Measurements from ENCODE around the gene PTPRK. TPM values are rescaled to one million over a fixed set of nuclear protein-coding genes. Genes with fewer than 3 reads are reported as not detected.

Gene PTPRK
- total RNA-seq, 1 experiment from 2014 or later: 94.4 TPM

DNA sequence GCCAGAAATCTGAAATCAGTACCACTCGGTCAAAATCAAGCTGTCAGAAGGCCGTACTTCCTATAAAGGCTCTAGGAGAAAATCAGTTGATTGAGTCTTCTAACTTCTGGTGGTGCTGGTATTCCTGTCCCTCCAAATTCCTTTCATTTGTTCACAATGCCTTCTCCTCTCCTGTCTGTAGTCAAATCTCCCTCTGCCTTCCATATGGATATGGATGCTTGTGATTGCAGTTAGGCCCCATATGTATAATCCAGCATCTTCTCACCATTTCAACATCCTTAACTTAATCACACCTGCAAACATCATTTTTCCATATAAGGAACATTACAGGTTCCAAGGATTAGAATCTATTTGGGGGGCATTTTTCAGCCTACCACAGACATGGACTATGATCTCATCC, 331.7 kb downstream of the PTPRK start:
- Mint-ChIP-seq H3K9me3 (ENCODE audit: unreplicated experiment) (no peaks in the 10 kb centered on the region), H3K4me3 (ENCODE audit: unreplicated experiment) (no peak overlapping the region), H3K27ac (ENCODE audit: unreplicated experiment) (peak overlapping the region; percentile 16), H3K36me3 (ENCODE audit: insufficient read depth, unreplicated experiment) (peaks cover 6% of the 10 kb centered on the region), H3K4me1 (ENCODE audit: low read depth, unreplicated experiment) (peaks cover 6% of the 10 kb centered on the region), H3K27me3 (ENCODE audit: insufficient read depth, unreplicated experiment) (no peaks in the 10 kb centered on the region)
- DNase-seq: no peak
- H3K4me3 ChIP-seq (ENCODE audit: low read depth, low read length): no peak overlapping the region
- no TSS peak for BruUV-seq (replicated peaks)
- no peaks in the 10 kb centered on the region for H3K9me3 ChIP-seq
- H3K4me1 ChIP-seq: no peaks in the 10 kb centered on the region
- TF ChIP-seq CTCF (IDR thresholded peaks at IDR 0.05; ENCODE audit: insufficient read depth in 1 of 2, low read depth in 1 of 2, low read length in 1 of 2, severe bottlenecking in 1 of 2, unreplicated experiment in 1 of 2): no peak
- CTCF ChIA-PET: no interaction called here
- intact Hi-C loops (cut with micrococcal nuclease; ENCODE audit: unreplicated experiment): no loop called here
- no peaks in the 10 kb centered on the region for H3K36me3 ChIP-seq (ENCODE audit: control insufficient read depth, insufficient read depth, low read length)
- H3K27me3 ChIP-seq (replicated peaks; ENCODE audit: control insufficient read depth, insufficient read depth, low read length): no peaks in the 10 kb centered on the region
- POLR2A ChIA-PET: no interaction called here

GRCh38 chr6:128186729-128187128, 333.7 kb downstream of the PTPRK start:
- no peak for DNase-seq
- CTCF ChIA-PET: no interaction called here
- intact Hi-C loops (cut with micrococcal nuclease; ENCODE audit: unreplicated experiment): no loop called here
- BruUV-seq (replicated peaks): no TSS peak
- peaks cover 6% of the 10 kb centered on the region for H3K4me1 Mint-ChIP-seq (ENCODE audit: low read depth, unreplicated experiment)
- H3K9me3 Mint-ChIP-seq (ENCODE audit: unreplicated experiment): no peaks in the 10 kb centered on the region
- H3K36me3 Mint-ChIP-seq (ENCODE audit: insufficient read depth, unreplicated experiment): peaks cover 6% of the 10 kb centered on the region
- no peak overlapping the region for H3K27ac Mint-ChIP-seq (ENCODE audit: unreplicated experiment)
- H3K4me3 Mint-ChIP-seq (ENCODE audit: unreplicated experiment): no peak overlapping the region
- Histone ChIP-seq H3K27me3 (replicated peaks; ENCODE audit: control insufficient read depth, insufficient read depth, low read length) (no peaks in the 10 kb centered on the region), H3K9me3 (no peaks in the 10 kb centered on the region), H3K36me3 (ENCODE audit: control insufficient read depth, insufficient read depth, low read length) (no peaks in the 10 kb centered on the region), H3K4me1 (no peaks in the 10 kb centered on the region), H3K4me3 (ENCODE audit: low read depth, low read length) (no peak overlapping the region)
- no peaks in the 10 kb centered on the region for H3K27me3 Mint-ChIP-seq (ENCODE audit: insufficient read depth, unreplicated experiment)
- TF ChIP-seq CTCF (IDR thresholded peaks at IDR 0.05; ENCODE audit: insufficient read depth in 1 of 2, low read depth in 1 of 2, low read length in 1 of 2, severe bottlenecking in 1 of 2, unreplicated experiment in 1 of 2): no peak
- POLR2A ChIA-PET: no interaction called here

GRCh38 chr6:128179876-128180438, 340.4 kb downstream of the PTPRK start:
- intact Hi-C loops (cut with micrococcal nuclease; ENCODE audit: unreplicated experiment): no loop called here
- H3K9me3 Mint-ChIP-seq (ENCODE audit: unreplicated experiment): no peaks in the 10 kb centered on the region
- H3K4me3 ChIP-seq (ENCODE audit: low read depth, low read length): no peak overlapping the region
- BruUV-seq (replicated peaks): no TSS peak
- H3K27me3 Mint-ChIP-seq (ENCODE audit: insufficient read depth, unreplicated experiment): no peaks in the 10 kb centered on the region
- H3K4me3 Mint-ChIP-seq (ENCODE audit: unreplicated experiment): no peak overlapping the region
- no peaks in the 10 kb centered on the region for H3K36me3 Mint-ChIP-seq (ENCODE audit: insufficient read depth, unreplicated experiment)
- H3K9me3 ChIP-seq: no peaks in the 10 kb centered on the region
- no peak for TF ChIP-seq CTCF (IDR thresholded peaks at IDR 0.05; ENCODE audit: insufficient read depth in 1 of 2, low read depth in 1 of 2, low read length in 1 of 2, severe bottlenecking in 1 of 2, unreplicated experiment in 1 of 2)
- no peak for DNase-seq
- H3K27me3 ChIP-seq (replicated peaks; ENCODE audit: control insufficient read depth, insufficient read depth, low read length): no peaks in the 10 kb centered on the region
- ChIA-PET CTCF (no interaction called here), POLR2A (no interaction called here)
- H3K36me3 ChIP-seq (ENCODE audit: control insufficient read depth, insufficient read depth, low read length): no peaks in the 10 kb centered on the region
- no peak overlapping the region for H3K27ac Mint-ChIP-seq (ENCODE audit: unreplicated experiment)
- H3K4me1 ChIP-seq: 0 out of 2 replicates have a peak, but pooled peaks cover 5% of the 10 kb centered on the region
- no peaks in the 10 kb centered on the region for H3K4me1 Mint-ChIP-seq (ENCODE audit: low read depth, unreplicated experiment)

Data from Caco-2 (cell line).